Activated CD8-positive, alpha-beta T cell treated with anti-CD3 and anti-CD28 coated beads, Interleukin-2, amount 10 ng/mL, durations not matched to agents 7 days and 5 days (primary cell): ENCODE data around the gene ETFBKMT. TPM values are rescaled to one million over a fixed set of nuclear protein-coding genes. Genes with fewer than 3 reads are reported as not detected.

ENCODE experiments used
- ATAC-seq: fragments of 150-1000 bp; cut with Tn5 transposase; one replicate; pipeline ENCODE4 v1.10.0; 2021; ENCODE audit warnings: moderate library complexity
- CTCF ChIA-PET: fragments of 350-600 bp; sonication (Branson Sonifier 250); formaldehyde crosslinking; loops from one replicate; lab custom pipeline; 2021; ENCODE audit warnings: antibody characterized with exemption; lab: Charles Lee
- POLR2A ChIA-PET: fragments of 350-600 bp; sonication (Branson Sonifier 250); formaldehyde crosslinking; loops from one replicate; lab custom pipeline; 2021; ENCODE audit warnings: antibody characterized with exemption; lab: Charles Lee
- DNase-seq: peaks from one replicate; pipeline ENCODE4 v3.0.0-alpha.2; 2020
- H3K27ac Mint-ChIP-seq: one replicate; pipeline ENCODE4 v1.8.0; 2021; ENCODE audit warnings: mild to moderate bottlenecking, mixed read lengths
- H3K27me3 Mint-ChIP-seq: one replicate; pipeline ENCODE4 v1.8.0; 2021; ENCODE audit warnings: low read depth, mixed read lengths
- H3K36me3 Mint-ChIP-seq: one replicate; pipeline ENCODE4 v1.8.0; 2021; ENCODE audit warnings: low read depth, mixed read lengths
- H3K4me1 Mint-ChIP-seq: one replicate; pipeline ENCODE4 v1.8.0; 2021; ENCODE audit warnings: low read depth, mixed read lengths
- H3K4me3 Mint-ChIP-seq: one replicate; pipeline ENCODE4 v1.8.0; 2021; ENCODE audit warnings: mild to moderate bottlenecking, mixed read lengths
- H3K9me3 Mint-ChIP-seq: one replicate; pipeline ENCODE4 v1.8.0; 2022; ENCODE audit warnings: mixed read lengths; ENCODE audit not compliant: insufficient read depth
- total RNA-seq, 2 experiments: library from RNA; stranded (reverse); gene quantifications; one replicate each; pipeline ENCODE4 v1.2.3, GENCODE V29; 2021

Gene ETFBKMT
- total RNA-seq, 2 experiments from 2014 or later, result 1.0 to 1.4 TPM

DNA sequence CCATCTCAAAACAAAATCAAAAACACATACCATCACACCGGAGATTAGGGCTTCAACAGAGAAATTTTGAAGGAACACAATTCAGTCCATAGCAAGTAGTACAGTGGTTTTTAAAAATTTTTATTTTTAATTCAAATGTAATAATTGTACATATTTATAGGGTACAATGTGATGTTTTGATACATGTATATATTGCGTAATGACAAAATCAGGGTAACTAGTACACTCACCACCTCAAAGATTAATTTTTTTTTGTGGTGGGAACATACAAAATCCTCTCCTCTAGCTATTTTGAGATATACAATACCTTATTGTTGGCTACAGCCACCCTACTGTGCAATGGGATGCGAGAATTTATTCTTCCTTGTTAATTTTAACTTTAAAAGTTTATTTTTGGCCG, 26.0 kb upstream of the ETFBKMT start:
- Mint-ChIP-seq H3K4me1 (peaks cover 7% of the 10 kb centered on the region), H3K4me3 (no peak overlapping the region), H3K9me3 (no peaks in the 10 kb centered on the region), H3K27ac (no peak overlapping the region), H3K36me3 (no peaks in the 10 kb centered on the region), H3K27me3 (no peaks in the 10 kb centered on the region)
- no peak for DNase-seq
- no peak for ATAC-seq
- POLR2A ChIA-PET, result no interaction called here
- CTCF ChIA-PET, result interaction anchor here (3.3 kb wide), 1 partner anchor 231 kb away, joined by 20 read pairs; no protein-coding TSS in a partner anchor

DNA sequence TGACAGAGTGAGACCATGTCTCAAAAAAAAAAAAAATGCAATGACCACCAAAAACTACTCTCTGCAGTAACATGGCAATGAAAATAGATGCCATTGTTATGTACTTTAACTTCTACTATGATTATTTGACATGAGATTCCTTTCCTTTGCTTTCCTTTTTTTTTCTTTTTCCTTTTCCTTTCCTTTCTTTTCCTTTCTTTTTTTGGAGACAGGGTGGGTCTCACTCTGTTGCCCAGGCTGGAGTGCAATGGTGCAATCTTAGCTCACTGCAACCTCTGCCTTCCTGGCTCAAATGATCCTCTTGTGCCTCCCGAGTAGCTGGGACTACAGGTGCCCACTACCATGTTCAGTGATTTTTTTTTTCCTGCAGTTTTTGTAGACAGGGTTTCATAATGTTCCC, 24.9 kb upstream of the ETFBKMT start:
- no peaks in the 10 kb centered on the region for H3K27me3 Mint-ChIP-seq
- ChIA-PET CTCF (interaction anchor here (1.8 to 3.3 kb wide), 2 partner anchors 232 to 383 kb away, joined by 4 to 20 read pairs; no protein-coding TSS in a partner anchor), POLR2A (no interaction called here)
- no peak for DNase-seq
- ATAC-seq, result no peak
- H3K27ac Mint-ChIP-seq, result no peak overlapping the region
- H3K4me1 Mint-ChIP-seq, result peaks cover 7% of the 10 kb centered on the region
- no peak overlapping the region for H3K4me3 Mint-ChIP-seq
- H3K9me3 Mint-ChIP-seq, result no peaks in the 10 kb centered on the region
- H3K36me3 Mint-ChIP-seq, result no peaks in the 10 kb centered on the region

DNA sequence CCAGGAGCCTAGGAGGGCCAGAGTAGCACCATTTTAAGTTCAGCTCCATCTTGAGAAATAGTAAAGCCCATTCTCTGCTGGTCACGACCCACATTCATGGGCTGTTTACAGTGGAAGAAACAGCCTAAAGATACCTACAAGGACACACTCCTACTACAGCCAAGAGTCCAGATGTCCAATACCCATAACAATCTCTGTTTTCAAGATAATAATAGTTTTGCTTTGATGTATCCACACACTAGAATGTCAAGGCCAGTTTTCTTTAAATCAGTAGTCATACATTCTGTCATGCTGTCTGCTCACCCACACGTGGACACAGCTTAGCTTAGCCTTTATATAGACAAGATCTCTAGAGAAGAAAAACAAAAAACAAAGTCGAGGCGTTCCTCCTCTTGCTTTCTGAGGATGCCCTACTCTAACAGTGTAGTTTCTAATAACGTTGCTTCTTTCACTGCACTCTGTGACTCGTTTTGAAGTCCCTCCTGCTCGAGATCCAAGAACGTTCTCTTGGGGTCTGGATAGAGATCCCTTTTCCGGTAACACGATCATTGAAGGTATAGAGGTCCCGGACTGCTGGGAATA, 17.9 kb upstream of the ETFBKMT start:
- Mint-ChIP-seq H3K27me3 (no peaks in the 10 kb centered on the region), H3K27ac (no peak overlapping the region), H3K4me3 (no peak overlapping the region), H3K9me3 (no peaks in the 10 kb centered on the region), H3K4me1 (peaks cover 3% of the 10 kb centered on the region), H3K36me3 (no peaks in the 10 kb centered on the region)
- no peak for DNase-seq
- CTCF ChIA-PET, result interaction anchor here (1.1 kb wide), 1 partner anchor 12 kb away, joined by 3 read pairs; no protein-coding TSS in a partner anchor
- POLR2A ChIA-PET, result no interaction called here
- no peak for ATAC-seq

DNA sequence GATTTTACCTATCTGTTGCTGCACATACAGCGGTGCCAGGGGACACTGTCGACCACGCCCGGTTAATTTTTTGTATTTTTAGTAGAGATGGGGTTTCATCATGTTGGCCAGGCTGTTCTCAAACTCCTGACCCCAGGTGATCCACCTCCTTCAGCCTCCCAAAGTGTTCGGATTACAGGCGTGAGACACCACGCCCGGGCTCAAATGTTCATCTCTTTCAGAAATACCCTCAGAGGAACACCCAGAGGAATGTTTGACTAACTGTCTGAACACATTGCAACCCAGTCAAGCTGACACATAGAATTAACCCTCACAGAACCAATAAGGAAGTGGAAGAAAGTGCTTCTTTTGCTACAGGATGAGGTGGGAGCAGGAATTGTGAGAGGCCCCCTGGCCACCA, 15.0 kb upstream of the ETFBKMT start:
- Mint-ChIP-seq H3K27me3 (no peaks in the 10 kb centered on the region), H3K27ac (no peak overlapping the region), H3K9me3 (no peaks in the 10 kb centered on the region), H3K4me3 (no peak overlapping the region), H3K36me3 (no peaks in the 10 kb centered on the region), H3K4me1 (no peaks in the 10 kb centered on the region)
- DNase-seq, result no peak
- no peak for ATAC-seq
- POLR2A ChIA-PET, result interaction anchor here (0.6 kb wide), 1 partner anchor 8 kb away, joined by 4 read pairs; no protein-coding TSS in a partner anchor
- CTCF ChIA-PET, result no interaction called here

DNA sequence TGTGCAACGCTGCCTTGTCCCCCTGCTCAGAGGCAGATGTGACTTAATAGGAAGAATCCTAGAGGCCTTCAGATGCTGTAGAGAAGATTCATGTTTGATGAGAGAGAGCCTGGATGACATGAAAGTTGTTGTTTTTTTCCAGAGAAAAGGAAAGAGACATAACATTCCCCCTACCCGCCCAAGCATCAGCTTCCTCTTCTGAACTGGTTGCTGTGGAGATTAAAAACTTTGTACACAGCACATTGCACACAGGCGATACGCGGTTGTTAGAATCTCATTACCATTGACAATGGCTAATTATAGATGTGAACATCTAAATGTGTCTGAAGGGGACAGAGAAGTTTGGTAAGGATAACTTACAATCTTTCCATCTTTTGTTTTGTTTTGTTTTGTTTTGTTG, 13.6 kb upstream of the ETFBKMT start:
- Mint-ChIP-seq H3K27me3 (no peaks in the 10 kb centered on the region), H3K4me1 (no peaks in the 10 kb centered on the region), H3K36me3 (no peaks in the 10 kb centered on the region), H3K4me3 (no peak overlapping the region), H3K9me3 (no peaks in the 10 kb centered on the region), H3K27ac (no peak overlapping the region)
- ATAC-seq (no peak), DNase-seq (no peak)
- CTCF ChIA-PET, result no interaction called here
- POLR2A ChIA-PET, result no interaction called here

DNA sequence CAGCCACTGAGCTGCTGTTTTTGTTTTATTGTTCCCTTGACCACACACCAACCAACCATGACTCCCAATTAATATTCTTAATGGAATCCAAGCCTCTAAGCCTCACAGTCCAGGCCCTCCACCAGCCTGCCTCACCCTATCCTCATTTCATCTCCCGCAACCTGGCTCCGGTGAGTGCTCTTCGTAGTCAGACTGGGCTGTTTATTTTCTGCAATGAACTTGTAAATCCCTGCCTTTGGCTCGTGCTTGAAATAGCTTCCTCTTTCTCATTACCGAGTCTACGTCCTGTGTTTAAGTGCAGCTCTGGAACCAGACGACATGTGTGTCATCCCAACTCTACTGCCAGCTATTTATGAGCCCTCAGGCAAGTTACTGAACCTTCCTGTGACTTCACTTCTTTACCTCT, 12.4 kb upstream of the ETFBKMT start:
- no peaks in the 10 kb centered on the region for H3K36me3 Mint-ChIP-seq
- no peak for DNase-seq
- no peak for ATAC-seq
- H3K27me3 Mint-ChIP-seq, result no peaks in the 10 kb centered on the region
- H3K9me3 Mint-ChIP-seq, result no peaks in the 10 kb centered on the region
- CTCF ChIA-PET, result interaction anchor here (1.1 kb wide), 2 partner anchors 9 to 244 kb away, joined by 3 read pairs; no protein-coding TSS in a partner anchor
- no peaks in the 10 kb centered on the region for H3K4me1 Mint-ChIP-seq
- no peak overlapping the region for H3K27ac Mint-ChIP-seq
- POLR2A ChIA-PET, result no interaction called here
- H3K4me3 Mint-ChIP-seq, result no peak overlapping the region

DNA sequence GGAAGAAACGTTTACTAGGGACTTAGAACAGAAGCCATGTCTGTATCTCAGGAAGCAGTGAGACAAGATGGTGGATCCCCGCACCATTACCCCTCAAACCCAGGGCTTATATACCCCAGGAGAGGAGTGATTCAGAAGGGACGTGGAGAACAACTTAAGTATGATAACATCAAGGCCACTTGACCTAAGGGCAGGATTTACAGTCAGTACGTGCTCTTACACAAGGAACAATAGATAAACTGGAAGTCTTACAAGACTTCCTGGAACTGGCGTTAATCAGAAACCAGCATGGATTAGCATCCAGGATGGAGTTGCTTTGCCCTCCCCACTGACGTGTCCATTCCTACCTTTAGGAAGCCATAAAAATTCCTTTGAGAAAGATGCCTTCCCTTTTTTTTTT, 8.6 kb upstream of the ETFBKMT start:
- no peaks in the 10 kb centered on the region for H3K9me3 Mint-ChIP-seq
- no peak for DNase-seq
- H3K27me3 Mint-ChIP-seq, result no peaks in the 10 kb centered on the region
- no peak overlapping the region for H3K27ac Mint-ChIP-seq
- peaks cover 12% of the 10 kb centered on the region for H3K4me1 Mint-ChIP-seq
- no peak for ATAC-seq
- no peak overlapping the region for H3K4me3 Mint-ChIP-seq
- CTCF ChIA-PET, result no interaction called here
- POLR2A ChIA-PET, result no interaction called here
- no peaks in the 10 kb centered on the region for H3K36me3 Mint-ChIP-seq

DNA sequence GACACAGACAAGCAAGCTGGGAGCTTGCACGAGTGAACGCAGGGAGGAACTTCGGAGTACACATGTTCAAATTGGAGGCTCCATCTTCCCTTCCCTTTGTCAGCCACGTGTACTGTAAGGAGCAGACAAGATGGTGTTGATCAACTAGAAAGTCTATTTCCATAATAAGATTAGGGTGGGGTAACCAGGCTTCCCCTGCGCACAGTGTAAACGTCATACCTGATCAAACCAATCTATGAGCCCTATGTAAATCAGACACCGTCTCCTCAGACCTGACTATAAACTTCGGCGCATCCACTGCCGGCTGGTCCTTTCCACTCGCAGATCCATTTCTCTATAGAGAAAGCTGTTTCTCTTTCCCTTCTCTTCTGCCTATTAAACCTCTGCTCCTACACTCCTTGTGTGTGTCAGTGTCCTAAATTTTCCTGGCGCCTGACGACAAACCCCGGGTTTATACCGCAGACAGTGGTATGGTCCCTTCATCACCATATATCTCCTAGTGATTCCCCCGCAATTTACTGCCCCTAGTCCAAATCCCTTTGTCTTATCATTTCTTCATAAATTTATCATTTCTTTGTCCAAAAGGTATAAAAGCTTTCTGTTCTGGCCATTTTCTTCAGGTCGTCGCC, 7.5 kb upstream of the ETFBKMT start:
- POLR2A ChIA-PET, result interaction anchor here (0.6 to 1.9 kb wide), 2 partner anchors 8 to 487 kb away, joined by 4 to 5 read pairs; no protein-coding TSS in a partner anchor
- no peaks in the 10 kb centered on the region for H3K36me3 Mint-ChIP-seq
- no peak overlapping the region for H3K27ac Mint-ChIP-seq

DNA sequence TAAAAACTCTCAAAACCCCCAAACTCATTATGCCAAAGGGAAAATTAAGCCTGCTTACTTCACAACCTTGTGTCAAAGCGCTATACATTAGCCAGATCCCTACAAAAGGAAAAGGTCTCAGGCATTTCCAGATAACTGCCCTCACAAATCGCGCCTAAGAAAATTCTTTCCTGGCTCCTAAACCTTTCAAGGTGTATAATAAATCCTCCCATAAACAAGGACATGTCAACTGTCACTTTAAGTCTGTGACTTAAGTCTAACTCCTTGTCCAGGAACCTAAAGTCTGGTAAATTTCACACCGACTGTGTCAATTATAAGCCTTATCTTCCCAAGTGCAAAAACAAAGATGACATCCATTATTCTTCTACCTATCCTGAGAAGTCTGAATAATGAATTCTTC, 4.3 kb upstream of the ETFBKMT start:
- CTCF ChIA-PET, result interaction anchor here (1.1 kb wide), 1 partner anchor 657 kb away, joined by 4 read pairs; no protein-coding TSS in a partner anchor
- H3K36me3 Mint-ChIP-seq, result no peaks in the 10 kb centered on the region
- H3K9me3 Mint-ChIP-seq, result no peaks in the 10 kb centered on the region
- no peak for DNase-seq
- no peak overlapping the region for H3K27ac Mint-ChIP-seq
- H3K4me1 Mint-ChIP-seq, result peaks cover 27% of the 10 kb centered on the region
- no peak overlapping the region for H3K4me3 Mint-ChIP-seq
- ATAC-seq, result no peak
- no peaks in the 10 kb centered on the region for H3K27me3 Mint-ChIP-seq
- POLR2A ChIA-PET, result no interaction called here

More for the DNA sequence above, 7.5 kb upstream of the ETFBKMT start:
- H3K4me3 Mint-ChIP-seq, result no peak overlapping the region
- DNase-seq (no peak), ATAC-seq (no peak)
- H3K4me1 Mint-ChIP-seq, result peaks cover 12% of the 10 kb centered on the region
- CTCF ChIA-PET, result interaction anchor here (1.0 to 2.7 kb wide), 17 partner anchors 16 to 1103 kb away, joined by 3 to 50 read pairs (median 6); partner anchors contain the start of genes AMN1, BICD1 and YARS2
- H3K27me3 Mint-ChIP-seq, result no peaks in the 10 kb centered on the region
- no peaks in the 10 kb centered on the region for H3K9me3 Mint-ChIP-seq

DNA sequence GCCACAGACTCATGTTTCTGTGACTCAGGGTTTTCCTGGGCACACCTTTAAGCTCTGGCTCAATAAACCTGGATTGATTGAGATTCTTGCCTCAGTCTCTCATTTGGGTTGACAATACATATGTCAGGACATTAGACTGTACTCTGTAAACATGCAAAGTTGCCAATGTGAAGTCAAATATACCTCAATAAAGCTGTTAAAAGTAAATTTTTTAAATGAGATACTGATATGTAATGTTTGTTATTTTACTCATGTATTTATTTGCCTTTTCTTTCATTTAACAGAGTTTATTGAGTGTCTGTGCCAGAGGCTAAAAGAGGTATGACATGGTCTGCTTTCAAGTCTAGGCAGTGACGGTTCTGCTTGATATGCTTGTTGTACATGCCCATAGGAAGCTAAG, 3.7 kb upstream of the ETFBKMT start:
- Mint-ChIP-seq H3K9me3 (no peaks in the 10 kb centered on the region), H3K27me3 (no peaks in the 10 kb centered on the region), H3K36me3 (no peaks in the 10 kb centered on the region), H3K27ac (no peak overlapping the region), H3K4me1 (peaks cover 28% of the 10 kb centered on the region), H3K4me3 (no peak overlapping the region)
- DNase-seq (no peak), ATAC-seq (no peak)
- ChIA-PET POLR2A (no interaction called here), CTCF (interaction anchor here (1.1 kb wide), 1 partner anchor 656 kb away, joined by 4 read pairs; no protein-coding TSS in a partner anchor)

DNA sequence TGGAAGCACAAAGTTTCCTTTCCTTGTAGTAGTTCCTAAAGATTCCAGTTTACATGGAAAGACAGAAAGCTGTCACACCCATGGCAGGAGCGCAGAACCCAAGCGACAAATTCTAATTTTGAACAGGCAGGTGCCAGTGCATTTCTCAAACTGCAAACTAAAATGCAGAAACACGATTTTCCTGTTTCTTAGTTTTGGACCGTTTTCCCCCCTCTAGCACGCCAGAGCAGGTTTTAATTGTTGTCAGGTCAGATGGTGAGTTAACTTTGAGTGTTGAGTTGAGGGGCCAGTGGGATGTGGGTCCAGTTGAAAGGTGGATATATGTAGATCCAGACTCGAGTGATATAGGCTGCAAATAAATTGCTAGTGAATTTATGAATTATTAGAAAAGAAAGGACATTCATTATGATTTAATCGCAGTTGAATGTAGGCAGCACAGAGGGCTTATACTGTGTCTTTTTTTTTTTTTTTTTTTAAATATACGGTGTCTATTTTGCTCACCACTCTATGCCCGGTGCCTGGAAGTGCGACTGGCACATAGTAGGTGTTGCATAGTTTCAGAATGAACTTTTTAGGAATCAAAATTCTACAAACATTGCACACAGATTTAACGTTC, 909 bp upstream of the ETFBKMT start:
- ATAC-seq, result peak; percentile 5
- H3K27ac Mint-ChIP-seq, result peak overlapping the region; percentile 47
- H3K4me3 Mint-ChIP-seq, result peak overlapping the region; percentile 96
- H3K27me3 Mint-ChIP-seq, result no peaks in the 10 kb centered on the region
- POLR2A ChIA-PET, result interaction anchor here (0.9 to 2.7 kb wide), 6 partner anchors 64 to 448 kb away, joined by 3 to 14 read pairs (median 6); partner anchors contain the start of genes AMN1, BICD1 and RESF1
- DNase-seq, result no peak
- H3K9me3 Mint-ChIP-seq, result no peaks in the 10 kb centered on the region
- H3K4me1 Mint-ChIP-seq, result peaks cover 16% of the 10 kb centered on the region
- H3K36me3 Mint-ChIP-seq, result no peaks in the 10 kb centered on the region
- CTCF ChIA-PET, result interaction anchor here (0.8 to 2.0 kb wide), 6 partner anchors 23 to 654 kb away, joined by 3 to 11 read pairs (median 3); no protein-coding TSS in a partner anchor
